Ammon's horn (tissue), 1 donor: ENCODE data around the gene KLF13.
"Not testable (repeated sequence)": the region's sequence is repeated elsewhere in the genome, so short reads cannot be mapped to it uniquely, and the experiment has no call there.

Experiments used
- DNase-seq: peaks from one replicate; pipeline ENCODE4 v3.0.0-alpha.2; 2016; ENCODE audit warnings: low spot score

KLF13 gene

DNA sequence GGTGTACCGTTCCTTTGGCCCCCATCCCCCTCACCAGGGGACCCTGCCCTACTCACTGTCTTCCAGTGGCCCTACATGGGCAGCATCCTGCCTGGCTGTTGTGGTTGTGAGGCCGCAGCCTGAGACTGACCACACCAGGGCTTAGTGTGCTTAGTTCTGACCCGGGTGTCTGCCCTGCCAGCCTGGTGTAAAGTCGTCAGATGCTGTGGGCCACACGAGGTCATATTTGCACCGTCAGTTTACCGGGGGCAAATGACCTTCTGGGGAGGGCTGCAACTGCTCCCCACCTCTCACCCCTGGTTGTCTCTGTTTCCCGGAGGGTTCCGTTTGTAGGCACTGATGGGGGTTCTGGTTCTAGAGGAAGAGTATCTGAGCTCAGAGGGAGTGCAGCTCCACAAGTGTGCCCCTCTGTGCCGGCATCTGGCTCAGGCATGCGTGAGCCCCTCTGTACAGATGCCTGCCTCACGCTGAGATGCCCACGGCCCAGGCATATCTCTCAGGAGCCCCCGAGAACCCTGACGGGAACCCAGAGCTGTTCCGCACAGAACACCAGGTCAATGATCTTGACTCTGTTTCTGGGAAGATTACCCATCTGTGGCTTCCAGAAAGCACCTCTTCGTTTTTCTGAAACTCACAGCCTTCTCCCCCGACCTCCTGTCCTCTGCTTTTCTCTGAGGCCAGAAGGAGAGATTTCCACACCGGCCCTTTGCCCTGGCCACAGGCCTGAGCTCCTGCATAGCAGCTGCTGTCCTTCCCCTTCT, 19.2 kb downstream of the KLF13 start:
- DNase-seq, result no peak

DNA sequence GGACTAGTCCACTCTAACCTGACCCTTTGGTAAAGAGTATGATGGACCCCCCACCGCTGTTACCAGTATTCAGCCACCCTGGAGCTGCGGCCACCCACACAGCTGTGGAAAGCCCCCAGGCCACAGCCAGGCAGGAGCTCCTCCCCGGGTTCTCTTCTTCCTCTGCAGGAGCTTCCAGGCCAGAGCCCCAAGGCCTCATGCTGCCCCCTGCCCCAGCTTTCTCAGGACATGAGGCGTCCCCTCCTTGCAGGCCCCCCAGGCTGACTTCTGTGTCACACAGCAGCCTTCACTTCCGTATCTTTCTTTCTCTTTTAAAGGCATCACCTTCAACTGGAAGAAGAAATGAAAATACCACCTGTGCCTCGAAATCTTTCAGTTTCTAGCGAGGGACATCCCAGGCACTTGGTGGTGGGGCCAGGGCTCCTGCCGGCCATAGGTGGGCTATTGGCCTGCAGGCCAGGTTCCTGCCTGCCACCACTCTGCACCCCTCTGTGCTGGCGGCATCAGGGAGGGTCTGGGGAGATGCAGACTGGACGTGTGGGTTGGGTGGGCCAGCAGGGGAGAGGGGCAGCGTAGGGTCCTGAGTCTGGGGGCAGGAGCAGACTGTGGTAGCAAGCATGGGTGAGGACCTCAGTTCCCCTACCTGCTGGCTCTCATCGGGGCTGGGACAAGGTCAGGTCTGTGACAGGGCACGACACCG, 19.9 kb downstream of the KLF13 start:
- no peak for DNase-seq

GRCh38 chr15:31347067-31347975, 20.7 kb downstream of the KLF13 start:
- no peak for DNase-seq

DNA sequence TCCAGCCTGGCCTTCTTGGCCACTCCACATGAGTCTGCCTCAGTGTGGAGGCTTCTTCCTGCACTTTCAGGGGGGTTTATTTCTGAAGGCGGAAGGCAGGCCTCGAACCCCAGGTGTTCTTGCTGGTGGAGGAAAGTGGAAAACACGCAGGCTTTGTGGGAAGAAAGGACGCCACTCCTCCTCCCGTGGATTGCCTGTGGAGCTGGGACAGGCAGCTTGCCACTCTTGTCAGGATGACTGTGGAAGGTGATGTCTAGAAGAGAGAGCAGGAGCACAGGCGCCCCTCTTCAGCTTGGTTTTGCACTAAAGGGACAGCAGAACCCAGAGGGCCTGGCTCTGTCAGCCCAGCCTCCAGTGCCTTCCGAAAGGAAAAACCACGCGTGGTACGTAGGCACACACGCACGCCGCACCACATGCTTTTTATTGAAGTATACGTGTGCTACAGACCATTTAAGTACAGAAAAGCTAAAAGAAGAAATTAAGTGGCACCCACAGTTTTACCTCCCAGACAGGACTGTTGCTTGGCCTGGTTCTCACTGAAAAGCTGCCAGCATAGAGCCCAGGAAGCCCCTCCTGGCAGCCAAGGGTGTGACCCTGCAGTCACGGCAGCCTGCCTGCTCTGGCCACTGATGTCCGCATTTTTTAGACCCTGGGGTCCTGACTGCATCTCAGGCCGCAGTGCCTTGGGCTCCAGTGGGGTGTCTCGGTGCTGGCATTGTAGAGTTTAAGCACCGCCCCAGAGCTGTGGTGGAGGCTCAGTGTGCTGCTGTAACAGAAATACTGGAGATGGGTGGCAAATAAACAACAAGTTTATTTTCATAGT, 21.6 kb downstream of the KLF13 start:
- no peak for DNase-seq

- DNase-seq, result no peak
Observed at GRCh38 chr15:31349233-31350141, 22.9 kb downstream of the KLF13 start.

GRCh38 chr15:31350771-31351170, 24.1 kb downstream of the KLF13 start:
- DNase-seq, result no peak

DNA sequence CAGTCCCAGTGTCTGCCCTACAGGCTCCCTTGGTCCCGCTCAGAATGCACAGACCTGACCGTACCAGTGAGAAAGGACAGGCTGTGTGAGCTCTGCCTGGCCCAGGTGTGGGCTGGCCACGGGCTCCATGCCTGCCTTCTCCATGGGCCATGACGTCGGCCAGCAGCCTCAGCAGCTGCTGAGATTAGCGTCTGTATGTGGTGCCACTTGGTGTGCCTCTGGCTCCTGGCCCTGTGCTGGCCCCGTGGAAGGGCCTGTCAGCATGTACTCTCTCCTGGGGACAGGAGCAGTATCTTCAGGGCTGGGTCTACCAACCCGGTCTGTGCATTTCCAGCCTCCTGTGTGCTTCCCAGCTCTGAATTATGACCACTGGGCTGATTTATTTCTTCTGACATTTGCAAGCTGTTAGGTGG, 25.7 kb downstream of the KLF13 start:
- DNase-seq, result no peak

GRCh38 chr15:31352911-31353811, 26.5 kb downstream of the KLF13 start:
- DNase-seq, result peak; percentile 90

DNA sequence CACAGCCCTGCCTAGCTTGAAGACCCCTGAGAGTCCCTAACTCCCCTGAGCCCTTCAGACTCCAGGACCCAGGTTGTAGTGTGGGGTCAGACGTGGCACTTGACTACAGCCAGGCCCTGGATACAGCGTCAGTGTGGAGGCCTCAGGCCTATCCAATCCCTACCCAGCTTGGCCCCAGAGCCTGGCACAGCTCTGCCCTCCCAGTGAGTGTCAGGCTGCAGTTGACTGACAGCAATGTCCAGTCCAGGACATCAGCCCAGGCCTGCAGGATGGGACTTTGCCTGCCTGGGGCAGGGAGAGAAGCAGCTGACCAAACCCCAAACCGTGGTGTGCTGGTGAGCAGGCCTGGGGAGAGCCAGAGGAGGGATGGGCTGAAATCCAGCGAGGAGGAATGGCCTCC, 27.3 kb downstream of the KLF13 start:
- peak; percentile 81 for DNase-seq

GRCh38 chr15:31356097-31356496, 29.5 kb downstream of the KLF13 start:
- DNase-seq, result not testable (repeated sequence)

DNA sequence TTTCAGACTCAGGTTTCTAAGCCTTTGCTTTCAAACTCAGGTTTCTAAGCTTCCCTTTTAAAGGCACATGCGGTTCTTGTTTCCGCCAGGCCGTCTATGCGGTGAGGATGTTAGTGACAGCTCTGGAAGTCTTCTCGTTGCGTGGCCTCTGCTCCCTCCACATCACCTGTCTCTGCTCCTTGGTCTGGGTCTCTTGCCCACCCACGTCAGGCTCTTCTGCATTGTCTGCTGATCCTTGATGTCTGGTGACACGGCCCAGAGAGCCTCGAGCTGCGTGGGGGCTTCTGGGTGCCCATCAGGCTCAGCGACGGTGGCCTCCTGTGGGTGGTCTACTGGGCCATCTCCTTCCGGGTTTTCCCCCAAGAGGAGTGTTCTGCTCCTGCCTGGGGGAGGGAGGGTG, 30.5 kb downstream of the KLF13 start:
- DNase-seq, result no peak

- DNase-seq, result no peak
Observed at GRCh38 chr15:31358163-31358562, 31.5 kb downstream of the KLF13 start.

DNA sequence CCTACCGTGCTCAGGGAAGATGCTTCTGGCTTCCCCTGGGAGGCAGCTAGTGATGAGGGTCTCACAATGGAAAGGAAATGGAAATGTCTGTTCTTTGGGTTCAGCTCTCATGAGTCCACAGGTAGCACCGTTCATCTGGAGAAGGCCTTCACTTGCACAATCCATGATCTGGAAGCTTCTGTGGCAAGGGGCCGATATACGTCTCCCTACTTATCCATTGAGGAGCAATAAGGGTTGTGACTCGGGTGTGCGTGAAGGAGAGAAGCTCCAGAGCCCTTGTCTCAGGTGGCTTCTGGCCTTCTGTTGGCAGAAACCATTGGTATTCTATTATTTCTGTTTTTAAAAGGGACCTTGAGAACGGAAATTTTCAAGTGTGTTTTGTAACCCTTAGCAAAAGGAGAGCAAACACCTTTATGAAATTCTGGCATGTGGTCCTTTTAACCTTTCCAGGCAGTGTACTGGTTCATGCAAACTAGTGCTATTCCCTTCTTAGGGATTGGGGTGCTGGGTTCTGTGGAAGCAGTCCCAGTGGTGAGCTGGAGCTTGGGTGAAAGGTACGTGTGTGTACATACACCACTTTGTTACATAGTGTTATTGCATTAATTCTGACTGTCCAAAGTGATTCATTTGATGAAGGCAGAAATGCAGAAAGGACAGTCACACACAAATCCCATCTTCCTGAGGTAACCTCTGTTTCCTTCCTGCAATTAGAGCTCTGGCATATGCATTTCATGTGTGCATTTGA, 32.5 kb downstream of the KLF13 start:
- DNase-seq, result no peak

- DNase-seq, result no peak
Observed at GRCh38 chr15:31359702-31360111, 33.1 kb downstream of the KLF13 start.

- no peak for DNase-seq
Observed at GRCh38 chr15:31360158-31360561, 33.5 kb downstream of the KLF13 start.

GRCh38 chr15:31360843-31361763, 34.5 kb downstream of the KLF13 start:
- DNase-seq, result no peak

GRCh38 chr15:31361764-31362515, 35.3 kb downstream of the KLF13 start:
- no peak for DNase-seq
